MG63 (cell line): ENCODE results near the gene ANKUB1. TPM values are rescaled to one million over a fixed set of nuclear protein-coding genes. Genes with fewer than 3 reads are reported as not detected.

Source experiments
- total RNA-seq: library from RNA; depleted of rRNA; stranded (reverse); fragments of >200 nt; shearing (Covaris generic); gene quantifications from 2 replicates; pipeline ENCODE4 v1.2.3, GENCODE V29; 2014; ENCODE audit warnings: low replicate concordance; rRNA removed

Gene ANKUB1
- total RNA-seq, 1 experiment from 2014 or later, result not detected

Other genes starting within 250 kb of the ANKUB1 start
- gene WWTR1, start 134.5 kb downstream of the ANKUB1 start, total RNA-seq, result 51.3 and 93.0 TPM in 2 replicates
- 53.3 and 86.3 TPM in 2 replicates for gene COMMD2, start 40.1 kb downstream of the ANKUB1 start, total RNA-seq
- gene RNF13, start 20.7 kb upstream of the ANKUB1 start, total RNA-seq, result 56.9 and 72.6 TPM in 2 replicates
- 493 and 609 TPM in 2 replicates for gene PFN2, start 178.3 kb upstream of the ANKUB1 start, total RNA-seq